GM18520 (cell line): ENCODE results near the gene PHACTR2.
"Not testable (repeated sequence)": the region's sequence is repeated elsewhere in the genome, so short reads cannot be mapped to it uniquely, and the experiment has no call there.

Experiments
- ATAC-seq: cut with Tn5 transposase; IDR thresholded peaks from one replicate; pipeline ENCODE4 v1.9.1; 2021; ENCODE audit not compliant: unreplicated experiment

Gene PHACTR2

DNA sequence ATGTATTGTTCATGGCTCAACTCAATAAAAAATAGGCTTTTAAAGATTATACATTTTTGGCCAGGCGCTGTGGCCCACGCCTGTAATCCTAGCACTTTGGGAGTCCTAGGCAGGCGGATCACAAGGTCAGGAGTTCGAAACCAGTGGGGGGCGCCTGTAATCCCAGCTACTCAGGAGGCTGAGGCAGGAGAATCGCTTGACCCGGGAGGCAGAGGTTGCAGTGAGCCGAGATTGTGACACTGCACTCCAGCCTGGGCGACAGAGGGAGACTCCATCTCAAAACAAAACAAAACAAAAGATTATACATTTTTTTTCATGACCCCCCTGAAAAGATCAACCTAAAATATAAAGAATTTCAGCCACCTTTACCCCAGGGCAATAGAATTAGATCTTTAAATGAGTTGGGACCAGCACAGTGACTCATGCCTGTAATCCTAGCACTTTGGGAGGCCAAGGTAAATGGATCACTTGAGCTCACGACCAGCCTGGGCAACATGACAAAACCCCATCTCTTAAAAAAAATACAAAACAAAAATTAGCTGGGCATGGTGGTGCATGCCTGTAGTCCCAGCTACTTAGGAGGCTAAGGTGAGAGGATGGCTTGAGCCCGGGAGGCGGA is 60.4 kb downstream of the PHACTR2 start:
- ATAC-seq: not testable (repeated sequence)

DNA sequence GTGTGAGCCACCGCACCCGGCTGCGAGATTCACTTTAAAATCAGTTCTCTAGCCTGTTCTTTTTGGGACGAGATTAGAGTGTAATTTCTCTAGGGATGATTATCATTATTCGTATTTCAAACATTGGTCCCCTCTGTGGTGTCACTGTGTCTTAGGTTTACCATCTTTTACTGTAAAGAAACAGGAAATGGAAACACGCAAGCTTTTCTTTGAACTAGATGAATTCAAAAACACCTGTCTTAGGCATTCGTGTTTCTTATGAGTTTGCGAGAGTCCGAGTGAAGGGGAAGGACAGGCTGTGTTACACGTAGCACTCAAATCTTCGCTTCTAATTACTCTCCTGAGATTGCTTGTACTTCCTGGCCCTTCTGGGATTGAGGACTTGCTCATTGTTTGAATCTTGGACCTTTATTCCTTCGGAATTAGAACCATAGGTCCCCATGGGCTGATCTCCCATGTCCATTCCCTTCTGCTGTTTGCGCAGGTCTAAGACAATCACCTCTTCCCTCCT is 61.6 kb downstream of the PHACTR2 start:
- ATAC-seq: no peak

GRCh38 chr6:143740213-143740612 is 62.4 kb downstream of the PHACTR2 start:
- no peak for ATAC-seq

GRCh38 chr6:143741480-143741879 is 63.7 kb downstream of the PHACTR2 start:
- ATAC-seq: no peak

GRCh38 chr6:143742070-143742954 is 64.5 kb downstream of the PHACTR2 start:
- no peak for ATAC-seq

GRCh38 chr6:143742955-143743255 is 65.1 kb downstream of the PHACTR2 start:
- ATAC-seq: no peak

- ATAC-seq: no peak
These were observed 65.8 kb downstream of the PHACTR2 start for GRCh38 chr6:143743301-143744166.

- no peak for ATAC-seq
These were observed 66.9 kb downstream of the PHACTR2 start for GRCh38 chr6:143744551-143745165.

GRCh38 chr6:143745166-143746133 is 67.7 kb downstream of the PHACTR2 start:
- no peak for ATAC-seq

DNA sequence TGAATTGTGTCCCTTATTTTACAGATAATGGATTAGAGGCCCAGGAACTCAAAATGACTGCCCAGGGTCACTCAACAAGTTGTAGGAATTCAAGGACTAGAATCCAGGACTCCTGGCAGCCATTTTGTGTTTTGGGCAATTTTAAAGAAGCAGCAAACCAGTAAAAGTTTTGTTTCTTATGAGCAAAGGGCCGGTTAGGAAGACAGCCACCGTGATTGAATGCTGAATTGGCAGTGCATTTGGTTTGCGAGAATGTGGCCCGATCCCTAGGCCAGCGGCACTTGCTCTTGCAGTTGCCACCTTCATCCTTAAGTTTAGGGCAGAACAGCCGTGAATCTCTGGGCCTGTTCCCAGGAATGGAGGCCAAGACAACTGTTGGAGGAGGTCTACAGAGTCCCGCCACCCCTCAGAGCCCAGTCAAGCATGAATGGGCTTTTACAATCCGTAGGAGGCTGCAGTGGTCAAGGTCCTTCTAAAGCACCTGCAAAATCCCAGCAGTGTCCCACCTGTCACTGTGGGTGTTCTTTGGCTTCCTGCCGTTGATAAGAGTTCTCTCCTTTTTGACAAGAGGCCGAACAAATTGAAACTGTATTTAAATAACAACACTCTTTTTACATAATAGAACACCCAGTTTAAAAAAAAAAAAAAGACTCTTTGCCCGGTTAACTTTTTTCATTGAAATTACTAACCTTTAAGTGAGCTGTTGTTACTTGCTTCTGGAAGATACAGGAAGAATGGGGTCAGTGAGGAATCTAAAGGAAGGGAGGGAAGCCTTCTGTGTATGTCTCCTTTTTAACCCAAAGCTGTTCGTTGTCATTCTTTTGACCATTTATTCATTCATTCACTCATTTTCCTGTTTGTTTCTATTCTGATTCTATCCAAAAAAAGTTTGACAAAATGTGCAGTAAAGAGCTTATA is 68.7 kb downstream of the PHACTR2 start:
- no peak for ATAC-seq

GRCh38 chr6:143747347-143747842 is 69.6 kb downstream of the PHACTR2 start:
- no peak for ATAC-seq

DNA sequence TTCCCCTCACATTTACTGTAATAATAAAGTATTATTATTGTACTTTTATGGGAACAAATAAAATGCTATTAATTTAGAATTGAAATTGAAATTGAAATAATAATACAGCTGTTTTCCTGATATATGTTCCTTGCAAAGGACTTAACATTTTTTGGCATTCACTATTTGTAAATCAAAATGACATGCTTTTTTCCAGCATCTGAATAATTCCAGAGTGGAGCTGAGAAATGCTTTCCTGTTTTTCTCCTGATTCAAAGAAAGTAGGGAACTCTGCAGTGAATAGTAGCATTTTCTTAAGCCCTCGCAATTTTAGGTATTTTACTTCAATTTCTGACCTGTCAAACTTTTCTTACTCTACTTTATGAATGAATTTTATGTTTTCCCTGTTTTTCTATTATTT is 72.1 kb downstream of the PHACTR2 start:
- no peak for ATAC-seq

- no peak for ATAC-seq
These were observed 73.1 kb downstream of the PHACTR2 start for GRCh38 chr6:143750877-143751276.

GRCh38 chr6:143752459-143752858 is 74.7 kb downstream of the PHACTR2 start:
- no peak for ATAC-seq

- no peak for ATAC-seq
These were observed 75.9 kb downstream of the PHACTR2 start for GRCh38 chr6:143753678-143754077.

- no peak for ATAC-seq
These were observed 76.4 kb downstream of the PHACTR2 start for GRCh38 chr6:143754204-143754603.

DNA sequence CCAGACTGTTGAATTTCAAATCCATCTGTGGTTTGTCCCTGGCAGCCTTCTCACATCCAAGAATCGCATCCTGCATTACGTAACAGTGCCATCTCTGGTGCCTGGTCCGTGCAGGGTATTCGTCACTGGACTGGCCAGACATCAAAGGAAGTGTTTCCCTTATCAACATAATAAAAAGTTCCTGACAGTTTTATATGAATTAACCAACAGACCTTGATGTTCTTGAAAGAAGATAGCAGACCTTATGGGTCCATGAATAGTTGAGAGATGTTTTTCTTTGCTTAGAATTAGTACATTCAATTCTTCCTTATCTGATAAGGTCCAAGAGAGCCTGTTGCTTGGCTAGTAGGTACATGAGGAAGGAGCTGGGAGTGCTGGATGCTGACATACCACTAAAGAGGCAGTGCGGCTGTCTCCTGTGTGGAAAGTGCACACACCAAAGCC is 77.6 kb downstream of the PHACTR2 start:
- no peak for ATAC-seq

DNA sequence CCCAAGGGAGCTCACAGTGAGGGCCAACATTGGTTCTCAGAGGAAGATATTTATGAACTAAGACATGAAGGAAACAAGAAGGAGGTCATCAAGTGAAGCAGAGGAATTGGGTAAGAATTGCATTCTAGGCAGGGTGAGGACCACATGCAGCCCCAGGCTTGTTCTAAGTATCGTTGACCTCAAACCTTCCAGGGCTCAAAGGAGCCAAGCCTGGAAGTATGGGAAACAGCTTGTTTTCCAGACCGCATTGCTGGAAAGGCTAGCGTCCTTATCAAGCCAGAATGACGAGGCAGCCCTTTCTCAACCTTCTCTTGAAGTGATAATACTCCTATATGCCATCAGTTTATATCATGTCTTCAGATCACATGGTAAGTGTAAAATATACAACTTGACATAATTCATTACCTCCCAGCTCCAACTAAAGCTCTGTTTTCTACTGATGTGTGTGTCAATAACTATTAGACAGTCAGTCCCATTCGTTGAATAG is 79.6 kb downstream of the PHACTR2 start:
- ATAC-seq: no peak
